Mesothelial cell of epicardium (in vitro differentiated cells): ENCODE results near the gene TRAM1L1. TPM values are rescaled to one million over a fixed set of nuclear protein-coding genes. Genes with fewer than 3 reads are reported as not detected.

Experiments
- DNase-seq, 2 experiments: peaks; one replicate each; pipeline ENCODE4 v3.0.0; 2021; ENCODE audit warnings: low spot score in 2 of 2; ENCODE audit not compliant: unreplicated experiment in 2 of 2
- H3K27ac Mint-ChIP-seq: 2 replicates; pipeline ENCODE4 v1.8.0; 2021; ENCODE audit warnings: mixed read lengths
- H3K27me3 Mint-ChIP-seq: 2 replicates; pipeline ENCODE4 v1.8.0; 2021; ENCODE audit warnings: low read depth, mixed read lengths
- H3K36me3 Mint-ChIP-seq: 2 replicates; pipeline ENCODE4 v1.8.0; 2021; ENCODE audit warnings: mixed read lengths
- H3K4me1 Mint-ChIP-seq: 2 replicates; pipeline ENCODE4 v1.8.0; 2021; ENCODE audit warnings: mixed read lengths
- H3K4me3 Mint-ChIP-seq: 2 replicates; pipeline ENCODE4 v1.8.0; 2021; ENCODE audit warnings: mild to moderate bottlenecking, moderate library complexity, mixed read lengths
- H3K9me3 Mint-ChIP-seq: 2 replicates; pipeline ENCODE4 v1.8.0; 2021; ENCODE audit warnings: mixed read lengths
- CTCF ChIP-seq: fragments of 200-600 bp; sonication (generic); IDR thresholded peaks from one replicate; pipeline ENCODE4 v1.5.0; 2021; ENCODE audit warnings: antibody characterized with exemption; ENCODE audit not compliant: unreplicated experiment
- total RNA-seq: library from RNA; stranded (reverse); gene quantifications from 3 replicates; pipeline ENCODE4 v1.2.1, GENCODE V29; 2021

Gene TRAM1L1
- total RNA-seq: 9.7 to 10.6 TPM (median 10.4 TPM) in 3 replicates

- peaks cover 20% of the 10 kb centered on the region for H3K9me3 Mint-ChIP-seq
- H3K27ac Mint-ChIP-seq: peak within 1 kb of the TSS; percentile 92
- TF ChIP-seq CTCF: no peak
- H3K4me3 Mint-ChIP-seq: peak within 1 kb of the TSS; percentile 81
- peaks cover 21% of the 10 kb centered on the region for H3K36me3 Mint-ChIP-seq
- DNase-seq: peak; percentile 65 to 87
- peaks cover 18% of the 10 kb centered on the region for H3K4me1 Mint-ChIP-seq
- H3K27me3 Mint-ChIP-seq: no peaks in the 10 kb centered on the region
Measured at GRCh38 chr4:117084866-117085701, at the start of gene TRAM1L1. Gene TRAM1L1, minus strand, starts transcription at chr4:117085576. Its CDS starts 183 bp downstream, at chr4:117085393.

GRCh38 chr4:117134386-117134785, 49.0 kb upstream of the TRAM1L1 start:
- H3K27me3 Mint-ChIP-seq: no peaks in the 10 kb centered on the region
- TF ChIP-seq CTCF: peak; percentile 73
- no peak for DNase-seq
- peaks cover 16% of the 10 kb centered on the region for H3K36me3 Mint-ChIP-seq
- peak overlapping the region; percentile 81 for H3K27ac Mint-ChIP-seq
- H3K4me1 Mint-ChIP-seq: peaks cover 13% of the 10 kb centered on the region
- peaks cover 28% of the 10 kb centered on the region for H3K9me3 Mint-ChIP-seq
- H3K4me3 Mint-ChIP-seq: peak overlapping the region; percentile 10

- no peak overlapping the region for H3K27ac Mint-ChIP-seq
- H3K36me3 Mint-ChIP-seq: no peaks in the 10 kb centered on the region
- DNase-seq: no peak
- H3K9me3 Mint-ChIP-seq: no peaks in the 10 kb centered on the region
- no peak overlapping the region for H3K4me3 Mint-ChIP-seq
- no peaks in the 10 kb centered on the region for H3K27me3 Mint-ChIP-seq
- TF ChIP-seq CTCF: no peak
- peaks cover 3% of the 10 kb centered on the region for H3K4me1 Mint-ChIP-seq
Measured at GRCh38 chr4:117096886-117097285, 11.5 kb upstream of the TRAM1L1 start.

GRCh38 chr4:117096462-117096861, 11.1 kb upstream of the TRAM1L1 start:
- DNase-seq: no peak
- Mint-ChIP-seq H3K4me1 (peaks cover 3% of the 10 kb centered on the region), H3K27ac (no peak overlapping the region), H3K4me3 (no peak overlapping the region), H3K9me3 (no peaks in the 10 kb centered on the region), H3K27me3 (no peaks in the 10 kb centered on the region), H3K36me3 (no peaks in the 10 kb centered on the region)
- TF ChIP-seq CTCF: no peak

DNA sequence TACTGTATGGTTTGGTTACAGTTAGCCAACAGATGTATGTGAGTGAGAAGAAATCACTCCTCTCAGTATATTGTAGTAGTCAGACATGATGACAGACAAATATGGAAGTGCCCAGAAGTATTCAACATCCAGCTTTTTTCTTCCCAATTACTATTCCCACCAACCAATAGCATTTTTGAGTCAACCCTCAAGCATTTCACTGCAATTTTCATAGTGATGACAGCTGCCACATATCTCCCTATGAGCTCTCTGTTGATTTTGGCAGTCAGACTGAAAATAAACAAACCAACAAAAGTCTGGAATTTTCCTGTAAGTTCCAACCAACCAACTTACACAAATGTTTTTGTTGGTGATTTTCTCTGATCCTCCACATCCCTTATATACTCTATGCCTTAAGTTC, 8.2 kb upstream of the TRAM1L1 start:
- H3K27ac Mint-ChIP-seq: no peak overlapping the region

More for the DNA sequence above, 8.2 kb upstream of the TRAM1L1 start:
- Mint-ChIP-seq H3K9me3 (no peaks in the 10 kb centered on the region), H3K4me3 (no peak overlapping the region), H3K36me3 (no peaks in the 10 kb centered on the region), H3K27me3 (no peaks in the 10 kb centered on the region), H3K4me1 (no peaks in the 10 kb centered on the region)
- TF ChIP-seq CTCF: no peak
- no peak for DNase-seq
